ENCODE results near the gene PLCL2.

Gene PLCL2

GRCh38 chr3:16994854-16995525 is 110.2 kb downstream of the PLCL2 start:
- no peak overlapping the region for H3K4me3 ChIP-seq (ENCODE audit: low read length)
- no peaks in the 10 kb centered on the region for H3K36me3 ChIP-seq (ENCODE audit: control insufficient read depth, low read length)
- H3K27ac ChIP-seq (ENCODE audit: low read depth, low read length) = no peak overlapping the region
- no peak overlapping the region for H3K4me2 ChIP-seq (ENCODE audit: low read length)
- TF ChIP-seq EZH2phosphoT487 (IDR thresholded peaks at IDR 0.05; ENCODE audit: borderline replicate concordance, low read length) (no peak), CTCF (IDR thresholded peaks at IDR 0.05; ENCODE audit: low read depth, low read length, poor library complexity, severe bottlenecking) (no peak)
- H3K79me2 ChIP-seq (ENCODE audit: control insufficient read depth, low read length) = peaks cover 82% of the 10 kb centered on the region
- H3F3A ChIP-seq (ENCODE audit: control insufficient read depth, insufficient read depth) = no peaks in the 10 kb centered on the region
- H3K4me1 ChIP-seq (ENCODE audit: control insufficient read depth, low read length) = no peaks in the 10 kb centered on the region
- no peaks in the 10 kb centered on the region for H3K9me3 ChIP-seq (ENCODE audit: control insufficient read depth, insufficient read depth, low read length)
- no peaks in the 10 kb centered on the region; the same call in 1 of the 2 replicates for H4K20me1 ChIP-seq (ENCODE audit: control insufficient read depth, insufficient read depth, low read depth, low read length)
- no peaks in the 10 kb centered on the region for H3K27me3 ChIP-seq (ENCODE audit: control insufficient read depth, low read length)
- H3K9me2 ChIP-seq (replicated peaks; ENCODE audit: control insufficient read depth, low read length) = no peaks in the 10 kb centered on the region

- H3K36me3 ChIP-seq (ENCODE audit: control insufficient read depth, low read length) = no peaks in the 10 kb centered on the region
- peaks cover 2% of the 10 kb centered on the region; the same call in 1 of the 2 replicates for H3K9me3 ChIP-seq (ENCODE audit: control insufficient read depth, insufficient read depth, low read length)
- TF ChIP-seq CTCF (IDR thresholded peaks at IDR 0.05; ENCODE audit: low read depth, low read length, poor library complexity, severe bottlenecking) = no peak
- TF ChIP-seq EZH2phosphoT487 (IDR thresholded peaks at IDR 0.05; ENCODE audit: borderline replicate concordance, low read length) = no peak
- H3K79me2 ChIP-seq (ENCODE audit: control insufficient read depth, low read length) = peaks cover 81% of the 10 kb centered on the region
- H3K4me3 ChIP-seq (ENCODE audit: low read length) = no peak overlapping the region
- H3K4me1 ChIP-seq (ENCODE audit: control insufficient read depth, low read length) = no peaks in the 10 kb centered on the region
- H3F3A ChIP-seq (ENCODE audit: control insufficient read depth, insufficient read depth) = no peaks in the 10 kb centered on the region
- H3K9me2 ChIP-seq (replicated peaks; ENCODE audit: control insufficient read depth, low read length) = no peaks in the 10 kb centered on the region
- no peak overlapping the region for H3K4me2 ChIP-seq (ENCODE audit: low read length)
- no peaks in the 10 kb centered on the region for H3K27me3 ChIP-seq (ENCODE audit: control insufficient read depth, low read length)
- no peaks in the 10 kb centered on the region; the same call in 1 of the 2 replicates for H4K20me1 ChIP-seq (ENCODE audit: control insufficient read depth, insufficient read depth, low read depth, low read length)
- H3K27ac ChIP-seq (ENCODE audit: low read depth, low read length) = no peak overlapping the region
These were observed 110.8 kb downstream of the PLCL2 start for GRCh38 chr3:16995601-16996000.

GRCh38 chr3:16998236-16998923 is 113.6 kb downstream of the PLCL2 start:
- peaks cover 3% of the 10 kb centered on the region; the same call in 1 of the 2 replicates for H4K20me1 ChIP-seq (ENCODE audit: control insufficient read depth, insufficient read depth, low read depth, low read length)
- H3K9me2 ChIP-seq (replicated peaks; ENCODE audit: control insufficient read depth, low read length) = no peaks in the 10 kb centered on the region
- H3K9me3 ChIP-seq (ENCODE audit: control insufficient read depth, insufficient read depth, low read length) = peaks cover 12% of the 10 kb centered on the region; the same call in 1 of the 2 replicates
- H3K79me2 ChIP-seq (ENCODE audit: control insufficient read depth, low read length) = peaks cover 87% of the 10 kb centered on the region
- no peaks in the 10 kb centered on the region for H3K36me3 ChIP-seq (ENCODE audit: control insufficient read depth, low read length)
- no peaks in the 10 kb centered on the region for H3F3A ChIP-seq (ENCODE audit: control insufficient read depth, insufficient read depth)
- no peak overlapping the region for H3K4me3 ChIP-seq (ENCODE audit: low read length)
- H3K4me1 ChIP-seq (ENCODE audit: control insufficient read depth, low read length) = no peaks in the 10 kb centered on the region
- no peak overlapping the region for H3K27ac ChIP-seq (ENCODE audit: low read depth, low read length)
- no peak overlapping the region for H3K4me2 ChIP-seq (ENCODE audit: low read length)
- TF ChIP-seq EZH2phosphoT487 (IDR thresholded peaks at IDR 0.05; ENCODE audit: borderline replicate concordance, low read length) (no peak), CTCF (IDR thresholded peaks at IDR 0.05; ENCODE audit: low read depth, low read length, poor library complexity, severe bottlenecking) (no peak)
- H3K27me3 ChIP-seq (ENCODE audit: control insufficient read depth, low read length) = no peaks in the 10 kb centered on the region
